GM12875 (cell line): Measurements from ENCODE around the gene GPR61.

Experiments
- H3K4me3 ChIP-seq: one replicate; pipeline ENCODE4 v1.5.1; 2011; ENCODE audit warnings: low read depth, low read length, control low read depth
- TF ChIP-seq, protein P1 (sequence below): IDR thresholded peaks from 2 replicates; pipeline ENCODE4 v1.5.1; 2011; ENCODE audit warnings: low read depth, mild to moderate bottlenecking, control low read depth, inconsistent platforms, low read length, moderate library complexity, borderline replicate concordance; ENCODE audit not compliant: insufficient read depth

Gene GPR61

DNA sequence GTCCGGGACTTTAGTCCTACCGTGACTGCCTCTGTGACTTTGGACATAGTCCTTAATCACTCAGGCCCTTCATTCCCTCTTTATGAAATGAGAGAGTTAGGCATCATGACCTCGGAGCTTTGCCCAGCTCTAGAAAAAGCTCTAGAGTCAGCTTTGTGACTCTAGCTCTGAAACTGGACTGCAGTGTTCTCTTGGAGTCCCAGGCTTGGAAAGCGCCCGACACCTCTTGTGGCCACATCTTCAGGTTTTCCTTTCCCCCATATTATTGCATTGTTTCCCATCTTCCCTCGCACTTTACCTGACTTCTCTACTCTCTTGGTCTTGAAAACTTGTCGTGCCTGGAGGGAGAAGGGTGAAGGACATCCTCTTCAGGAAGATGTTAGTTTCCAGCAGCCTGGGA lies 17.6 kb upstream of the GPR61 start:
- H3K4me3 ChIP-seq = no peak overlapping the region
- TF ChIP-seq, protein P1, sequence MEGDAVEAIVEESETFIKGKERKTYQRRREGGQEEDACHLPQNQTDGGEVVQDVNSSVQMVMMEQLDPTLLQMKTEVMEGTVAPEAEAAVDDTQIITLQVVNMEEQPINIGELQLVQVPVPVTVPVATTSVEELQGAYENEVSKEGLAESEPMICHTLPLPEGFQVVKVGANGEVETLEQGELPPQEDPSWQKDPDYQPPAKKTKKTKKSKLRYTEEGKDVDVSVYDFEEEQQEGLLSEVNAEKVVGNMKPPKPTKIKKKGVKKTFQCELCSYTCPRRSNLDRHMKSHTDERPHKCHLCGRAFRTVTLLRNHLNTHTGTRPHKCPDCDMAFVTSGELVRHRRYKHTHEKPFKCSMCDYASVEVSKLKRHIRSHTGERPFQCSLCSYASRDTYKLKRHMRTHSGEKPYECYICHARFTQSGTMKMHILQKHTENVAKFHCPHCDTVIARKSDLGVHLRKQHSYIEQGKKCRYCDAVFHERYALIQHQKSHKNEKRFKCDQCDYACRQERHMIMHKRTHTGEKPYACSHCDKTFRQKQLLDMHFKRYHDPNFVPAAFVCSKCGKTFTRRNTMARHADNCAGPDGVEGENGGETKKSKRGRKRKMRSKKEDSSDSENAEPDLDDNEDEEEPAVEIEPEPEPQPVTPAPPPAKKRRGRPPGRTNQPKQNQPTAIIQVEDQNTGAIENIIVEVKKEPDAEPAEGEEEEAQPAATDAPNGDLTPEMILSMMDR = no peak

DNA sequence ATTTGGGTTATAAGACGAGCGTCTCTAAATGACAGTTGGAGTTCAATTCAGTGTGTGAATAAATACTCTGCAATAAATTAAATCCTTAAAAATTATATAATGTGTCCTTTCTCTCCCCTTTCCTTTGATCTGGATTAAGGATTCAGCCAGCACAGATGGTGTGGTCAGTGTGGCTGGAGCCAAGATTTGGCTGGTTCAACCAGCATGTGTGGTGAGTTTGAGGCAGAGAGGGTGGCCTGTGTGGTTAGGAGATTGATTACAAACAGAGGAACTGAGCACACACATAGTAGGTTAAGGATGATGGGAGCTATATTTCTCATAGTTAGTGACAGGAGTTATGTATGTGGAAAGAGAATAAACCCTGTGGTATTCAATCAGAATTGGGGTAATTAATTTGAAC lies 16.0 kb upstream of the GPR61 start:
- TF ChIP-seq, protein P1 = no peak
- H3K4me3 ChIP-seq = no peak overlapping the region

DNA sequence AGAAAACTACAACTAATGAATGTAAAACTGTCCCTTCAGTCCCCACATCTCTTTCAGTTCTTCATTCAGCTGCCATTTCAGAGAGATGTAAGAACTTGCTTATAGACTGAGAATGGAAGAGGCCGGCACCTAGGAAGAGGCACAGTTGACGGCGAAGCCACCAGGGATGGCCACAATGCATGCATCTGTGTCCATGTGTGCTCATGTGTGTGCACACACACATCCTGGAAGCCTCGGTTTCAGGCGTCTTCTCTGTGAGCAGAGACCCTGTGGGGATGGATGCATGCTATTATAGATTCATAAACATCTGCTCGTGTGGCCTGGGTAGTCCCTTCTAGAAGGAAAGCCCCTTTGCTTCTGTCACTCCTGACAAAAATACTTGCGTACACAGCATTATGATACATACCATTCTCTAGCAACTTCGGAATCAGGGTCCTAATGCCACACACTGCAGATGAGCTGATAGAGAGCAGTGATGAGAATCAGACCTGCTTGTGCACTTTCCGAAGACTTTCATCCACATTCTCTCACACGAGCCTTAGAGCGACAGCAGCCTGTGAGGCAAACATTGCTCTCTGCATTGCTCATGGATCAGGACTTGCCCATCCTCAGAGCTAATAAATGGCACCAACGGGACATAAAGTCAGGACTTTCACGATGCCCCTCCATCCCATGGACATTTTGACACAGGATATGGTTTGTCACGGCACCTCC lies 12.4 kb upstream of the GPR61 start:
- H3K4me3 ChIP-seq = no peak overlapping the region
- TF ChIP-seq, protein P1 = no peak

DNA sequence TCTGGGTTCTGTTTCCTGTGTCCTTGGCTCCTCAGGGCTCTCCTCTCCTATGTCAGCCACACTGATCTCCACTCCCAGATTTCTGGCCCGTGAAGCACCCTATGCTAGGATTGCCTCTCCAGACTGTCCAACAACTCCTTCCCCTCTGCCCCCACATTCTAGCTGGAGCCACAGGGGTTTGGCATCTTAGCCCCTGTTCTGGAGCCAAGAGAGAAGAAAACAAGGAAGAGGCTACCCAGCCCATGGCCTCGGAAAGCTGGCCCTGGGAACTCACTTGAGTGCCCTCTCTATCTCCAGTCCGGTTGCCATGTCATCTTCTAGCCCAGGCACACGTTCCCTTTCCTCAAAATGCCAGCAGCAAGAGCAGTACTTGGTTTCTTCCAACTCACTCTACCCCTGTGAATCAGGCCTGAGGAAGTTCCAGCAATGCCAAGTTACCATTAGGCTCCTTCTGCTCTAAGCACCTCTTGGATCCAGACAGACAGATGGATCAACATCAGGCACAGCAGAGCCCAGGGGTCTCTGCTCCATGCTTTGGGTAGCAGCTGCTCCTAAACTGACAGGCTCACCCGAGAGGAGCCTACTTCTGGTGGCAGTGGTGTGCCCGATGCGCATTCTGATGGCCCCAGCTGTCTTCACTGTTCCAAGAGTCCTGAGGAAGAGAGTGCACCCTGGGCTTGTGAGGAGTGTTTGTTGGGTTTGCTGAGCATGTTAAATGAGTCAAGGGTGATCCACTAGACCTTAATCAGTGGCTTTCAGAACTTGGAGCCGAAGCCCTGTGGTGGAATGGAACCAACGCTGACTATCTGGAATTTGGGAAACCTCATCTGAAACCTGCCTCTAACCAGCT lies 11.6 kb upstream of the GPR61 start:
- TF ChIP-seq, protein P1 = no peak
- no peak overlapping the region for H3K4me3 ChIP-seq

DNA sequence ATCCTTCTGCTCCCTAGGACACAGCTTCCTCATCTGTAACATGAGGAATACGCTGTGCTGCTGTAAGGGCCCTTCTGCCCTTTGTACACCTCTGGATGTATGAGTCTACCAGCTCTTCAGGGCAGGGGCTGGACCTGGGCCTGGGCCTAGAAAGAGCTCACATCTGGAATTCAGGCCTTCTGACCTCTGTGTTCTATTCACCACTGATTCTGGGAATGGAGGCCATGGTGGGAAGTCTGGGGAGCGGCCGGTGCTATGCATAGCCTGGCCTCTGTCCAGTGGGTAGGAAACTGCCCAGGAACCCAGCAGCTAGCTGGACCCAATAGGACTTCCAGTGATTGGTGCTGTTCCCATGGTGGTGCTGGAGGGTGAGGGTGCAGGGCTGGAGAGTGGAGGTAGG lies 11.0 kb upstream of the GPR61 start:
- H3K4me3 ChIP-seq = no peak overlapping the region
- TF ChIP-seq, protein P1 = no peak

DNA sequence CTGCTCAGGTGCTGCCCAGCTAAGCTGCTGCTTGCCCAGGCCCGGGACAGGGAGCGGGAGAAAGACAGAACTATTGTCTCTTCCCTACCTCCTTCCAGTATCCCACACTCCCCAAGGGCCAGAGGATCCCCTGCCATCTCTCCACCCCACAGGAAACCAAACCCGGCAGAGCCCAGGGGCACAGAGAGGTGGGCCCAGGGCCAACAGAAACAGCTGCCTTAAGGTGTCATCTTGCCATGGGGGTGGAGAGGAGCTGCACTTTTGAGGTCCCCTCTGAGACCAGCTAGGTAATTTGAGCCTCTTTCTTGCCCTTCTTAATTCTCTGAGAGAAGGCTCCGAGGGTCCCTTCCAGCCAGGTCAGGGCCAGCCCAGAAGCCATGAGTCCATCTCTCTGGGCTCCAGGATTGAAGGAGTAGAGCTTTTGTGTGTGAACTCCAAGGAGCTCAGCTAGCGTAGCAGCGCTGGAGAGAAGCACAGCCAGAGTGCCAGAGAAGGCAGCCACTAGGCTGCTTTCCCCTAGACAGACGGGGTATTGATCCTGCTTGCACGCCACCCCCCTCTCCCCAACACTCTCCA lies 9.7 kb upstream of the GPR61 start:
- no peak overlapping the region for H3K4me3 ChIP-seq
- TF ChIP-seq, protein P1 = no peak

DNA sequence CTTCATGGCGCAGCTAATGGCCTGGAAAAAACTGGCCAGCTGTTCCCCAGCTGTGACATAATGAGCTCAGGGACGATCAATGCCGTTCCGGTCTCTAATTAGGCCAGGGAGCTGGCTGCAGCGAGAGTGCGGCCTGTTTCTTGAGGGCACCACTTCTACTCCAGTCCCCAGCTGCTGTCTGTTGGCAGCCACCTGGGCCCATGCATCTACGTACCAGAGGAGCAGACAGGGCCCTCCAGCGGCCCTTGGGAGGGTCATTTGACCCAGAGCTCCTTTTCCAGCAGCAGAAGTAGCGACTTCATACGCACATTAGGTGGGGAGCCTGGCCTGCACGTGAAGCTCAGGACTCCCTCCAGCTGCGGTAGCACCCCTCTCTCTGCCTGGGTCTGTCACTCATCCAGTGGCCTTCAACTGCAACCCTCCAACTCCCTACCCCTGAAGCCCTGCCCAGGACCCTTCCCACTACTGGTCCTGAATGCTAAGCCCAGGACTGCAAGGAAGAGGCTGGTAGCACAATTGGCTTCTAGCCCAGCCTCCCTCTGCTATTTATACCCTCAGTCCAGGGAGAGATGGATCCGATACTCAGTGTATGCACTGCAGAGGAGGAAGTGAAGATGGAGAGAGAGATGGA lies 9.1 kb upstream of the GPR61 start:
- H3K4me3 ChIP-seq = no peak overlapping the region
- TF ChIP-seq, protein P1 = no peak
